Measurements from ENCODE around the gene ITGB7.

ITGB7 gene

GRCh38 chr12:53207042-53207441, at the start of gene ITGB7:
TSS of gene ITGB7 (minus strand) at chr12:53207251. CDS start at chr12:53200443, 6,808 bp downstream.
- no peak for DNase-seq (ENCODE audit: low read depth, low spot score)

GRCh38 chr12:53255996-53256395, 48.9 kb upstream of the ITGB7 start:
- DNase-seq (ENCODE audit: low read depth, low spot score): no peak

GRCh38 chr12:53254816-53255545, 47.9 kb upstream of the ITGB7 start:
- no peak for DNase-seq (ENCODE audit: low read depth, low spot score)

- DNase-seq (ENCODE audit: low read depth, low spot score): no peak
Measured at GRCh38 chr12:53253298-53253697, 46.2 kb upstream of the ITGB7 start.

- no peak for DNase-seq (ENCODE audit: low read depth, low spot score)
Measured at GRCh38 chr12:53252349-53252916, 45.4 kb upstream of the ITGB7 start.

GRCh38 chr12:53251477-53252348, 44.7 kb upstream of the ITGB7 start:
- DNase-seq (ENCODE audit: low read depth, low spot score): peak; percentile 92

- no peak for DNase-seq (ENCODE audit: low read depth, low spot score)
Measured at GRCh38 chr12:53245286-53245685, 38.2 kb upstream of the ITGB7 start.

GRCh38 chr12:53244337-53244736, 37.3 kb upstream of the ITGB7 start:
- DNase-seq (ENCODE audit: low read depth, low spot score): peak; percentile 48

- peak; percentile 72 for DNase-seq (ENCODE audit: low read depth, low spot score)
Measured at GRCh38 chr12:53241623-53242412, 34.8 kb upstream of the ITGB7 start.

- DNase-seq (ENCODE audit: low read depth, low spot score): no peak
Measured at GRCh38 chr12:53239643-53240258, 32.7 kb upstream of the ITGB7 start.

GRCh38 chr12:53236443-53237111, 29.5 kb upstream of the ITGB7 start:
- no peak for DNase-seq (ENCODE audit: low read depth, low spot score)

GRCh38 chr12:53235742-53236442, 28.8 kb upstream of the ITGB7 start:
- DNase-seq (ENCODE audit: low read depth, low spot score): no peak

GRCh38 chr12:53235164-53235563, 28.1 kb upstream of the ITGB7 start:
- DNase-seq (ENCODE audit: low read depth, low spot score): no peak

- peak; percentile 78 for DNase-seq (ENCODE audit: low read depth, low spot score)
Measured at GRCh38 chr12:53234271-53234914, 27.3 kb upstream of the ITGB7 start.

- no peak for DNase-seq (ENCODE audit: low read depth, low spot score)
Measured at GRCh38 chr12:53233671-53234121, 26.6 kb upstream of the ITGB7 start.

- peak; percentile 70 for DNase-seq (ENCODE audit: low read depth, low spot score)
Measured at GRCh38 chr12:53232646-53233461, 25.8 kb upstream of the ITGB7 start.

GRCh38 chr12:53231921-53232645, 25.0 kb upstream of the ITGB7 start, which contains the start of gene RARG:
TSS of gene RARG (minus strand) at chr12:53232209. CDS start at chr12:53227545, 4,664 bp downstream.
- DNase-seq (ENCODE audit: low read depth, low spot score): no peak

GRCh38 chr12:53231671-53231920, 24.5 kb upstream of the ITGB7 start:
- peak; percentile 57 for DNase-seq (ENCODE audit: low read depth, low spot score)

All from ELF-1 (cell line).